Coronary artery (tissue), 2 donors: ENCODE results near the gene CREBZF.
"Not testable (repeated sequence)": the region's sequence is repeated elsewhere in the genome, so short reads cannot be mapped to it uniquely, and the experiment has no call there.

ENCODE experiments used
- DNase-seq: peaks from one replicate; pipeline ENCODE4 v3.0.0-alpha.2; 2017; ENCODE audit warnings: low spot score
- H3K27ac ChIP-seq, 2 donors: fragments of 200-600 bp; sonication (generic); one replicate each; pipeline ENCODE4 v1.5.1; 2016 to 2019
- H3K4me3 ChIP-seq: fragments of 200-600 bp; sonication (generic); 2 replicates; pipeline ENCODE4 v1.5.1; 2016; ENCODE audit warnings: mild to moderate bottlenecking, moderate library complexity
- CTCF ChIP-seq: fragments of 200-600 bp; sonication (generic); IDR thresholded peaks from one replicate; pipeline ENCODE4 v1.5.1; 2019; ENCODE audit warnings: antibody characterized with exemption

CREBZF gene

GRCh38 chr11:85658180-85658579, 6.7 kb downstream of the CREBZF start:
- no peak for TF ChIP-seq CTCF
- Histone ChIP-seq H3K4me3 (no peak overlapping the region), H3K27ac (no peak overlapping the region)
- DNase-seq: no peak

- H3K27ac ChIP-seq: no peak overlapping the region
- DNase-seq: no peak
- TF ChIP-seq CTCF: no peak
- no peak overlapping the region for H3K4me3 ChIP-seq
Observed at GRCh38 chr11:85656777-85657176, 8.2 kb downstream of the CREBZF start.

GRCh38 chr11:85654343-85654742, 10.6 kb downstream of the CREBZF start:
- H3K27ac ChIP-seq, H3K4me3 ChIP-seq, DNase-seq: not testable (repeated sequence)

- DNase-seq: no peak
- no peak for TF ChIP-seq CTCF
Observed at GRCh38 chr11:85652786-85653447, 12.0 kb downstream of the CREBZF start.

GRCh38 chr11:85651118-85651517, 13.8 kb downstream of the CREBZF start:
- no peak for TF ChIP-seq CTCF
- Histone ChIP-seq H3K27ac (no peak overlapping the region), H3K4me3 (no peak overlapping the region)
- DNase-seq: no peak

More at GRCh38 chr11:85652786-85653447, 12.0 kb downstream of the CREBZF start:
- Histone ChIP-seq H3K4me3 (no peak overlapping the region), H3K27ac (no peak overlapping the region)

- TF ChIP-seq CTCF: no peak
- H3K27ac ChIP-seq: peak within 1 kb of the TSS; percentile 51 to 84
- DNase-seq: peak; percentile 91
Observed at GRCh38 chr11:85647604-85648299, 17.2 kb downstream of the CREBZF start, which contains the start of gene TMEM126A. TMEM126A (plus strand) TSS chr11:85647967; CDS start chr11:85650256, 2,289 bp downstream.

GRCh38 chr11:85647078-85647477, 17.9 kb downstream of the CREBZF start:
- no peak for TF ChIP-seq CTCF
- DNase-seq: no peak
- peak overlapping the region; percentile 51 to 84 for H3K27ac ChIP-seq
- peak overlapping the region; percentile 90 for H3K4me3 ChIP-seq

More at GRCh38 chr11:85647604-85648299, 17.2 kb downstream of the CREBZF start, which contains the start of gene TMEM126A:
- H3K4me3 ChIP-seq: peak within 1 kb of the TSS; percentile 90
